ENCODE data around the gene TIMM8B. TPM values are rescaled to one million over a fixed set of nuclear protein-coding genes. Genes with fewer than 3 reads are reported as not detected.
A peak's percentile ranks its signal among the peaks of the same experiment; 100 is the strongest.

Gene TIMM8B
- total and polyA plus RNA-seq, 9 of the 15 experiments (the other 6 are each of a cell fraction or from before 2014, with no cell fraction given): 95.8 to 338 (median 145) TPM

DNA sequence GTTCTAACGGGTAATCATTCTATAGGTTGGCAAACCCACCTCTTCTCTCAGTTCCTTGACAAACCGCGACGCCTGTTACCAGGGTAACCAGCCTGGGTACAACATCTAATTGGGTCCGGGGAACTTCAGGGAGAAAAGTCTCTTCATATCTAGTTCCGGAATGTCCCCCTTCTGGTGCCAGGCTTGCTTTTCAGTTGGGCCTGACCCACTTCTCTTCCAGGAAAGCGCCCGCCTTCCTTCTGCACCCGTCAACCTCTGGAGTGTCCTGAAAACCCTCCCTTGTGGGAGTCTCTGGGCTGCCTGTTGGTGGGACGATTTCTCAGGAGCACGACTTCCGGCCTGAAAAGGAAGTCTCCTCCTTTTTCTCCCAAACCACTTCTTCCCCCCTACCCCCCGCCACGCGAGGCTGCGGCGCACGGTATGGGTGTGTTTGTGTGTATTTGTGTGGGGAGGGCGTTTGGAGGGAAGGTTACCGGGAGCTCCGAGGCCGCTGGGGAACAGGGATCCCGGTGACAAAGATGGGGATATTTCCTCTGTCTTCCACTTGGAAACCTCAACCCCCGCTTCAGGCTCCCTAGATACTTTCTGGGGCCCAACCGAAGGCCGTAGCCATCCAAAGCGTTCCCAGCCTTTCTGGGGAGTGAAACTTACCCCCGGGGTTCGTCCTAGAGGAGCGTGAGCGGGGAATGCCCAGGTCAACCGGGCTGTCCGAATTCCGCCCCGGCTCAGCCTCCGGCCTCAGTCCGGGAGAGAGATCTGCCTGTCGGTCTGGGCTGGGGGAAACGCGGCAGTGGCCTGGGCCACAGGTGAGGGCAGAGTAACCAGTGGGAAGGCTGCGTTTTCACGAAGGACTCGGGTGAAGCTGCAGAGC lies 12.4 kb downstream of the TIMM8B start, which contains the start of the genes NKAPD1 and PIH1D2 (continued):
- TF ChIP-seq PREB (CRISPR knock-in tag; IDR thresholded peaks at IDR 0.05) (0 out of 2 replicates have a peak, but pooled peaks have one; percentile 42), NEUROD1 (IDR thresholded peaks at IDR 0.05; ENCODE audit: borderline replicate concordance, low read depth, low read length, partially characterized antibody) (peak; percentile 49), RBBP5 (IDR thresholded peaks at IDR 0.05; ENCODE audit: borderline replicate concordance, insufficient read depth, low read length, poor library complexity, severe bottlenecking) (peak; percentile 86), ETS2 (tag; IDR thresholded peaks at IDR 0.05; ENCODE audit: borderline replicate concordance, poor library complexity, severe bottlenecking) (no peak), SMARCC2 (IDR thresholded peaks at IDR 0.05; ENCODE audit: low read depth) (no peak), POLR2G (IDR thresholded peaks at IDR 0.05; ENCODE audit: low read depth, low read length) (peak; percentile 73), ZFP1 (CRISPR knock-in tag; IDR thresholded peaks at IDR 0.05) (no peak), RNF219 (CRISPR knock-in tag; IDR thresholded peaks at IDR 0.05) (no peak), TAL1 (IDR thresholded peaks at IDR 0.05) (peak; percentile 32; the same call in 1 of the 2 replicates), GABPA (tag; conservative IDR thresholded peaks at IDR 0.05; ENCODE audit: low read depth) (peak; percentile 99), KDM1A (IDR thresholded peaks at IDR 0.05) (peak; percentile 11 to 32; a peak in 1 of 4 replicates), YY1 (IDR thresholded peaks at IDR 0.05; ENCODE audit: borderline replicate concordance in 1 of 3, control insufficient read depth in 1 of 3, extremely low read depth in 1 of 3, insufficient read depth in 3 of 3, insufficient read length in 1 of 3, insufficient replicate concordance in 2 of 3, low read depth in 1 of 3, low read length in 2 of 3) (peak in 1 of 3 experiments; percentile 30), TRIM24 (IDR thresholded peaks at IDR 0.05) (peak; percentile 63 to 100; a peak in 3 of 4 replicates), STAT5B (CRISPR knock-in tag; IDR thresholded peaks at IDR 0.05) (no peak), ZNF263 (CRISPR knock-in tag; IDR thresholded peaks at IDR 0.05; ENCODE audit: borderline replicate concordance) (no peak), ZNF175 (CRISPR knock-in tag; IDR thresholded peaks at IDR 0.05; ENCODE audit: low read depth) (no peak), ZBTB2 (IDR thresholded peaks at IDR 0.05) (peak; percentile 70; the same call in 1 of the 2 replicates), RNF2 (IDR thresholded peaks at IDR 0.05) (peak; percentile 63; the same call in 1 of the 2 replicates), PHF20 (IDR thresholded peaks at IDR 0.05; ENCODE audit: partially characterized antibody) (peak; percentile 97), THAP7 (CRISPR knock-in tag; IDR thresholded peaks at IDR 0.05) (peak; percentile 71; the same call in 1 of the 2 replicates)
- TF ChIP-seq, protein P1, sequence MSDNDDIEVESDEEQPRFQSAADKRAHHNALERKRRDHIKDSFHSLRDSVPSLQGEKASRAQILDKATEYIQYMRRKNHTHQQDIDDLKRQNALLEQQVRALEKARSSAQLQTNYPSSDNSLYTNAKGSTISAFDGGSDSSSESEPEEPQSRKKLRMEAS (CRISPR knock-in tag; IDR thresholded peaks at IDR 0.05): peak; percentile 47
